GM21619 (cell line): ENCODE results near the gene FBXO41.
A peak's percentile ranks its signal among the peaks of the same experiment; 100 is the strongest.

ENCODE experiments used
- ATAC-seq: cut with Tn5 transposase; IDR thresholded peaks from one replicate; pipeline ENCODE4 v1.9.1; 2021; ENCODE audit not compliant: unreplicated experiment

FBXO41 gene

DNA sequence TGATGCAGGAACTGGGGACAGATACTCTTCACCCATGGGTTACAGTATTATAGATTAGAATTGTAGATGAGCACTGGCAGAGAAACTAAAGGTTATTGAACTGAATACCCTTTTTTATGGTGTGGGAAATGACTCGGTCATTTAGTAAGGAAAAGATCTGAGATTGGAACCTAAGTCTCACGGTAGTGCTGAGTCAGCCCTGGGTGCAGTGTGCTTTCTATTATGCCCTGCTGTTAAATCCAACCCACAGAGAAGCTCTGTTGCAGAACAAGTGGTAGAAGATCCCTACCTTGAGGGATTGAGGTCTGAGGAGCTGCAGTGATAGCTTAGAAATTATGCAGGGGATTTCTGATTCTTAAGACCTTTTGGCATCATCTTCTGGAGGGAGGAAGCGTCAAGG, 37.4 kb downstream of the FBXO41 start:
- no peak for ATAC-seq

- ATAC-seq = no peak
These were observed 39.7 kb downstream of the FBXO41 start for GRCh38 chr2:73244580-73244979.

DNA sequence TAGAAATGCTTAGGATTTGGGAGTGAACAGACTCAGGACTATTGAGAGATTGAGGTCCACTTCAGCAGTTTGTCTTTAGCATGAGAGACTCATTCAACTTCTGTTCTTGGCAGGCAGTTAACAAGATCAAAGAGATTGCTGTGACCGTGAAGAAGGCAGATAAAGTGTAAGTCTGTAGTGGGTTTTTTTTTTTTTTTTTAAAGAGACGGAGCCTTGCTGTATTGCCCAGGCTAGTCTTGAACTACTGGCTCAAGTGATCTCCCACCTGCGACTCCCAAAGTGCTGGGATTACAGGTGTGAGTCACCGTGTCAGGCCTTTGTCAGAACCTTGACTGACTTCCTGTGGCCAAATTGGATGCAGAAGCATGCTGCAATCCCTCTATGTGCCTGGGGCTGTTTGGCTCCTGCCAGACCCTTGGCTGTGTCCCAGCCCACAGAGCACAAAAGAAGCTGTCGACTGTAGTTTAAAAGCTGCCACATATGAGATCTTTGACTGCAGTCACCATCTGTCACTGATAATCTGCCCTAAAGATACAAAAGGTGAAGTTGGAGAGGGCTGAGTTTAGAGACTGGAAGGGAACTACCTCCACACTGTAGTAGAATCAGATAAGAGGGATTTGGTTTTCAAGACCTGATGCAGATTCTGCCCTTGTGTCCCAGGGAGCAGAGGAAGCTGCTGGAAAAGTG, 40.3 kb downstream of the FBXO41 start:
- no peak for ATAC-seq

GRCh38 chr2:73239776-73240175, 44.5 kb downstream of the FBXO41 start:
- no peak for ATAC-seq

DNA sequence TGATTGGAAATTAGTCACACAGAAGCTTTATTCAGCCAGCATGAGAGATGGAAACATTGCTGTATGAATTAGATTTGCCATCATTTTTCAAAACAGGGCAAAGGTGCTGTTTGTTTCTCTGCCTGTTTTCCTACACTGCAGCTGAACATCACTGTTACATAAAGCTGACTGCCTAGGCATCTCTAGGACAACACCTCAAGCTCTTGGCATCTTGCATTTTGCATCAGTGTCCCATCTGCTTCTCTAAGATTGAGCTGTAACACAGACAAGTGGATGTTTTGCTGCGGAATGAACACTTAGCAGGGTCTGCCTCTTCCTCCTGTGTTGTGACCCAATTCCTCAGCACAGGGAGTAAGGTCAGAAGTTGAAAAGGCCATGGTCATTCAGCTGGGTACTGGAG, 45.3 kb downstream of the FBXO41 start:
- no peak for ATAC-seq

- ATAC-seq = no peak
These were observed 46.1 kb downstream of the FBXO41 start for GRCh38 chr2:73238149-73238548.

- ATAC-seq = no peak
These were observed 47.1 kb downstream of the FBXO41 start for GRCh38 chr2:73237168-73237567.

- no peak for ATAC-seq
These were observed 48.8 kb downstream of the FBXO41 start for GRCh38 chr2:73235315-73236028.

GRCh38 chr2:73233932-73234832, 50.1 kb downstream of the FBXO41 start, which contains the start of gene CCT7:
CCT7 (plus strand) TSS chr2:73234308; CDS start chr2:73234379, 71 bp downstream.
- ATAC-seq = peak; percentile 60

DNA sequence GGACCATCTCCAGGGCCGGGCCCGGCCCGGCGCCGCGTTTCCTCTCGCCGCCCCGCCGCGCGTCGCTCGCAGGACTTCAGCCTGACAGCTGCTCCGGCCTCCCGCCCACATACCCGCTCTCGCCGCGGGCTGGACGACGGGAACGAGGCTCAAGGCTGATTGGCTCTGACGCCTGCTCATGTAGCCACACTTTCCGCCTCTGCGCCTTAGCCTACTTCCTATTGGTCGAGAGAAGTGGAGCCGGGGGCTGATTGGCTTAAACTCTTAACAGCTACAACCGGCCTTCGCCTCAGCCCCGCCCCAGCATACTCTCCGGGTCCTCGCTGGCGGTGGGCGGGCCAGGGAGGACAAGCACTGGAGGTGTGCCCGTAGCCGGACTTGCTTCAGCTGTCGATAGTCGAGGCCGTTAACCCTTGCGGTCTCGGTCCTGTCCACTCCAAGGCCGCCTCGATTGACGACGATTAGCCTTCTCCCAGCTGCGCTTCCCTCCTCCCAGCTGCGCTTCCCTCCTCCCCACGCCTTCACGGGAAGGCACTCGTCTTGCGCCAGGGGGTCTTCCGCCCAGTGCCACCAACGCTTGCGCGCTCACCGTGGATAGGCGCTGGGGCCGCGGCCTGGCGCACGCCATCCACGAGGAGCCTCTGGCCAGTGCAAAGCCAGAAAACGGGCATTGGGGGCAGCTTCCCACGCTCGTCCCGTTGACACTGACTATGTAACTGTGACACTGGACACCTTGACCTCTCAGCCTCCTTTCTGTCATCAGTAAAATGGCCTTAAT, 50.9 kb downstream of the FBXO41 start, which contains the start of gene PRADC1:
PRADC1 (minus strand) TSS at position 86 of the 778 bp plus-strand sequence; CDS start at position 7, 79 bp downstream.
- peak; percentile 90 for ATAC-seq

DNA sequence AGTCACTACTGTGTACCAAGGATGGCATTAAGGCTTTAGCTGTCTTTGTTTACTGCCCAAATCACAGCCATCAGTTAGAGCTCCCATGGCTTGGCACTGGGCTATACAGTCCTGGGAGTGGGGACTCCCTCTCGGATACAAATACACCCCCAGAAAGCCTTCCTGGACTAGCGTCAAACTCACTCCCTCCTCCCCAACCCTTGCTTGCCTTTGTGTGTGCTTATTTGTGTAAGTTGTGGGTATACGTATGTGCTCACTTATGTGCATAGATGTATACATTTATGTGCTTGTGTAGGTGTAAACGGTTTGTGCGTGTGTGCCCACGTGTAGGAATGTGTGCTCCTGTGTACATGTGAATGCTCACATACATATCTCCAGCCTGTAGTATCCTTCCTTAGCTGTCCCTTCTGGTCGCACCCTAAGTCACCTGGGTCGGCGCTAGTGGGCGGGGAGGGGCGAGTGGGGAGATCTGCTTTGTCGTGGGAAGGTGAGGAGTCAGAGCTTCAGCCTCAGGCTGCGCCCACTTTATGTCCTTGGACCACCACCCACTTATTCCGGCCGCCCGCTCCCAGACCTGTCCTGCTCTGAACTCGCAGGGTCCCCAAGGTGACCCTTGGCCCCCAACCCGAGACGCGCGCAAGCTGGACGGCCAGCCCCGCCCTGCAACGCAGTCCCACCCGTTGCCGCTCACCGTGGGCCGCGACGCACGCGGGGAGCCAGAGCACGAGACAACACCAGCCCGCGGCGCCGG, 51.7 kb downstream of the FBXO41 start:
- peak; percentile 3 for ATAC-seq

- ATAC-seq = no peak
These were observed 55.6 kb downstream of the FBXO41 start for GRCh38 chr2:73228631-73229030.

- ATAC-seq = no peak
These were observed 57.2 kb downstream of the FBXO41 start for GRCh38 chr2:73227086-73227485.

DNA sequence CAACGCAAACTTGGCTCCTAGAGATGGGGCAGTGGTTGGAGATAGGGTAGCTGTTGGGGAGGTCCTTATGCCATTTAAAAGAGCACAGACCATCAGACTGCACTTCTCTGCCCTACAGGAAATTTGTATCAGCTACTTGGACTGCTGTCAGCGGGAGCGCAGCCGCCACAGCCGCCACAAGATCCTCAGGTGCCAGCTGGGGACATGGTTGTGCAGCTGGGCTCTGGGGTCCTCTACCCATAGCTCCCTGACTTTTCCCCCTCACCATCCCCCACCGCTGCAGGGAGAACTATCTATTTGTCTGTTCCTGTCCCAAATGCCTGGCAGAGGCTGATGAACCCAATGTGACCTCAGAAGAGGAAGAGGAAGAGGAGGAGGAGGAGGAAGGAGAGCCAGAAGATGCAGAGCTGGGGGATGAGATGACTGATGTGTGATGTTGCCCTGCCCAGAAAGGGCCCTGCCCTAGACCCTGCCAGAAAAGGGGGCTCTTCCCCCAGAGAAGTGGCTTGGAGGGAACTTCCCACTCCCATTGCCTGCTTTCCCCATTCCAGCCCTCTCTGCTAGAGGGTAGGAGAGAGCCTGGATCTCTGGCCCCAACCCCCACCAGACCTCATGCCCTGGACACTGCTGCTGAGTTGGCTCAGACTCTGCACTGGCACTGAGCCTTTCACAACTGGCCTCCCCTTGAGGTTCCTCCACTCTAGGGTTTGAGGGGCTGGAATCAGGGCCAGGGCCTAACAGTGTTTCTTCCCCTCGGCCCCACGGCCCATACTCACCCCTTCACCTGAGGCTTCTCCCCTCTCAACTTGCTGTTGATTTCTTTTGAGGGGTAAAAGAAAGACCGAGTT, 58.5 kb downstream of the FBXO41 start:
- no peak for ATAC-seq

GRCh38 chr2:73223821-73224220, 60.5 kb downstream of the FBXO41 start:
- ATAC-seq = no peak

DNA sequence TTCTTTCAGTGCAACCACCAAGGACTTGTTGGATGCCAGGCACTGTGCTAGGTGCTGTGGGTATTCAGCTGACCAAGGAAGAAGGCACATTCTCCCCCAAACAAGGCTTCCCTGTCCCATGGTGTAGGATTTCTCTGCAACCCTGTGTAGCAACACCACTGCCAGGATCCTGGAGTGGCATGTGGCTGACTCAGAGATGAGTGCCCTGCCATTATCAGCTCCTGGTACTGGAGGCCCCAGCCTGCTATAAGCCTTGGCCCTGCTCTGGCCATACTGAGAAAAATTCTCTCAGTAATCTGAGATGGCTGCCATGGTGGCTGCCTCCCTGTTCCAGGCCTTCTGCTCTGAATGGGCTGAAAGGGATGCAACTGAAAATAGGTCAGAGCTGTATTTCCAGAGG, 66.0 kb downstream of the FBXO41 start:
- no peak for ATAC-seq

- no peak for ATAC-seq
These were observed 66.5 kb downstream of the FBXO41 start for GRCh38 chr2:73217826-73218225.

GRCh38 chr2:73217160-73217559, 67.1 kb downstream of the FBXO41 start:
- no peak for ATAC-seq

DNA sequence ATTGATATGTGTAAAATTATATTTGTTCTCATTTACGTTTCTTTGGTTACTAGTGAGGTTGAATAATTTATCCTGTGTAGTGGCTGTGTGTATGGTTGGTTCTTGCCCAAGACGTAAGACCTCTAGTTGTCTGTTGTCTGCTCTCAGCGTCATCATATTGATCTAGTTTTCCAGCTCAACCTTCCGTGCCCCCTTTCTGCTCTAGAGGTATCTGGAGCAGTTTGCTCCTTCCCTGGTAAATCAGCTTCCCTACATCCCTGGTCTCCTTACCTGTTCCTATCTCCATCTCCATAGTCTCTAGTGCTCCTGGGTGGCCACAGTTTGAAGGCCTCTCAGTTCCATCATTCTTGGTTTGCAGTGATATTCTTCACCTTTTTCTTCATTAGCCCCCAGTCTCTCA, 69.0 kb downstream of the FBXO41 start:
- ATAC-seq = no peak
